H1 (cell line): ENCODE data around the gene ELAVL2. TPM values are rescaled to one million over a fixed set of nuclear protein-coding genes. Genes with fewer than 3 reads are reported as not detected.

ENCODE experiments used
- ASH2L ChIP-seq: fragments of 200-600, 300-600 bp; sonication (generic); IDR thresholded peaks from one replicate; pipeline ENCODE4 v1.7.1; 2017; ENCODE audit warnings: low read length
- BRCA1 ChIP-seq: IDR thresholded peaks from 2 replicates; pipeline ENCODE4 v1.6.1; 2012; ENCODE audit warnings: low read depth, low read length, improper control_type of control experiment
- CHD1 ChIP-seq: IDR thresholded peaks from 2 replicates; pipeline ENCODE4 v1.6.1; 2012; ENCODE audit warnings: low read depth, low read length, improper control_type of control experiment
- CHD2 ChIP-seq: IDR thresholded peaks from 2 replicates; pipeline ENCODE4 v1.6.1; 2012; ENCODE audit warnings: low read length, improper control_type of control experiment
- CHD7 ChIP-seq: fragments of 300-600 bp; sonication (generic); IDR thresholded peaks from 2 replicates; pipeline ENCODE4 v1.7.1; 2012; ENCODE audit warnings: low read length, moderate library complexity, mild to moderate bottlenecking, inconsistent platforms; ENCODE audit not compliant: insufficient replicate concordance
- E2F6 ChIP-seq: IDR thresholded peaks from 2 replicates; pipeline ENCODE4 v1.6.1; 2012; ENCODE audit warnings: inconsistent platforms
- MAFK ChIP-seq: IDR thresholded peaks from 2 replicates; pipeline ENCODE4 v1.6.1; 2012; ENCODE audit warnings: low read depth, mild to moderate bottlenecking, improper control_type of control experiment, low read length
- PHF8 ChIP-seq: fragments of 200-600 bp; sonication (generic); conservative IDR thresholded peaks from 2 replicates; pipeline ENCODE4 v1.7.1; 2012; ENCODE audit warnings: low read depth, mild to moderate bottlenecking, inconsistent platforms, low read length, moderate library complexity
- SP4 ChIP-seq: IDR thresholded peaks from 2 replicates; pipeline ENCODE4 v1.6.1; 2012; ENCODE audit warnings: low read length, inconsistent platforms
- TCF12 ChIP-seq: IDR thresholded peaks from 2 replicates; pipeline ENCODE4 v1.6.1; 2011; ENCODE audit warnings: low read depth, mild to moderate bottlenecking, low read length
- USF2 ChIP-seq: IDR thresholded peaks from 2 replicates; pipeline ENCODE4 v1.6.1; 2011; ENCODE audit warnings: low read length, improper control_type of control experiment
- polyA plus RNA-seq, 7 experiments: library from polyadenylated mRNA; depleted of rRNA in 3 of 7; stranded (reverse) in 5 of 7; unstranded in 2 of 7; fragments of >200 nt in 5 of 7; fragments of 200-250 nt in 2 of 7; gene quantifications; 1 replicate in 5 of 7; 2 replicates in 1 of 7; 4 replicates in 1 of 7; pipeline versions ENCODE4 v1.2.1 to v1.2.3, GENCODE V29; 2011 to 2013; ENCODE audit warnings: missing spikeins in 2 of 7, mixed read lengths in 2 of 7
- total RNA-seq: library from RNA; stranded (reverse); fragmentation: NEBNext Ultra II Directional; extraction: Animal tissue kit (Norgen Biotek cat#: 25700); gene quantifications from 2 replicates; pipeline ENCODE4 v1.2.1, GENCODE V29; 2021

ELAVL2 gene
- total and polyA plus RNA-seq, 2 of the 8 experiments (the other 6 are each of a cell fraction or from before 2014, with no cell fraction given): 4.9 to 21.9 TPM

DNA sequence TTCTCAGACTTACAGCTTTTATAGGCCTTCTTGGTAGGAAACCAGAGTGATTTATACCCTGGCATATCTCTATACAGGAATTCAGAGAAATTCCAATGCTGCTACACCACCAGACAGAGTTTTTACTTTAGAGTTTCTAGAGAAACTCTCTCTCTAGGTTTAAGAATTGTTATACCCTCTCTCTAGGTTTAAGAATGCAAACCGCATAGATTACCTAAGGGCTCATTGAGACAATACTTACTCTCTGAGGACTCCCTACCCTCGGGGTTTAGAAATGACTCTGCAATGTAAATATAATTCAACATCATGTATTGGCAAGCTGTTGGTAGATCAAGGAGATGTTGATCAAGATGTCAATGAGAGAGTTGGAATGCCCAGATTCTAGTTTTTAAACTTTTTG is 15.3 kb upstream of the ELAVL2 start (continued):
- TF ChIP-seq CHD7: no peak
- no peak for TF ChIP-seq CHD1
- no peak for TF ChIP-seq ASH2L
- TF ChIP-seq E2F6: no peak
- TF ChIP-seq CHD2: no peak
- TF ChIP-seq PHF8: no peak
- no peak for TF ChIP-seq TCF12
- TF ChIP-seq BRCA1: no peak
- no peak for TF ChIP-seq SP4
- TF ChIP-seq MAFK: no peak
- TF ChIP-seq USF2: no peak
